ENCODE data around the gene IRF2BPL. TPM values are rescaled to one million over a fixed set of nuclear protein-coding genes. Genes with fewer than 3 reads are reported as not detected.
A peak's percentile ranks its signal among the peaks of the same experiment; 100 is the strongest.

Gene IRF2BPL
- polyA plus RNA-seq, 1 experiment: 17.6 TPM

DNA sequence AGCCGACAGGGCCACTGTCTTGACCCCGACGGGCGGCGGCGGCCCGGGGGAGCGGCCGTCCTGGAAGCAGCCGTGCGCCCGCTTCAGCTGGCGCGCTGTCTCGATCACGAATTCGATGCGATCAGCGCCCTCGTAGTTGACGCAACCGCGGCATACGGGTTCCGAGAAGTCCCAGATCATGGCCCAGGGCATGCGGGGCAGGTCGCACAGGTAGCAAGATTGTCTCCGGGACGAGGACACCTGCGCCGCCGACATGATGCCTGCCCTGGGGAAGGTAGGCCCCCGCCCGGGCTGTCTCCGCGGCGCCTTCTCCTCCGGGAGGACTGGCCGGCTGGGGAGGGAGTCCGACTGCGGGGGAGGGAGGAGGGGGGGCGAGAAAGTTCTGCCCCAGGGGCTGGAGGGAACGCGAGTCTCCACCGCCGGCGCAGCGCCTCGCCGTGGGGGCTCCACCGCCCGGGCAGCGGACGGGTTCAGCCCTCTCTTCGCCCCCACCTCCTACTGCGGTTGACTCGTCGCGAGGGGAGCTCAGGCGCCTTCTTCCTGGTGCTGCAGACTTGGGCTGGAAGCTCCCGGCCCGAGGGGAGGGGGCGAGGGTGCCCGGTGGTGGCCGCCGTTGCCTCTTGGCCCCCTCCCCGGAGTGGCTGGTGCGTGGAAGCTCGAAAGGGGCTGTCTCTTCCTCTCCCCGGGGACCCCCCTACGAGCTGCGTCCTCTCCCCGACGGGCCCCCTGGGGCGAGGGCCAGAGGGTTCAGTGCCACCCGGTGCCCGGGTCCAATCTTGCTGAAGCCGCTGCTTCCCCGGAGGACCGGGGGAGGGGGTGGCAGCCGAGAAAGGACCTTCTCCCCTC lies 747 bp downstream of the IRF2BPL start:
- Histone ChIP-seq H3K36me3 (ENCODE audit: control insufficient read depth, insufficient read depth, low read length) (peaks cover 15% of the 10 kb centered on the region), H3K4me3 (ENCODE audit: low read depth, low read length) (peak overlapping the region; percentile 73), H3K27me3 (ENCODE audit: control insufficient read depth, insufficient read depth, low read length) (no peaks in the 10 kb centered on the region)
- no peak for DNase-seq (ENCODE audit: low read depth)
- ChIA-PET POLR2A (interaction anchor here (0.6 to 0.7 kb wide), 3 partner anchors 72 to 97 kb away, joined by 3 to 4 read pairs (median 3); no protein-coding TSS in a partner anchor), CTCF (interaction anchor here (0.6 to 9.3 kb wide), 19 partner anchors 9 to 152 kb away, joined by 3 to 95 read pairs (median 5); no protein-coding TSS in a partner anchor)
- TF ChIP-seq CTCF (IDR thresholded peaks at IDR 0.05; ENCODE audit: insufficient read depth, low read depth, low read length): peak; percentile 49

DNA sequence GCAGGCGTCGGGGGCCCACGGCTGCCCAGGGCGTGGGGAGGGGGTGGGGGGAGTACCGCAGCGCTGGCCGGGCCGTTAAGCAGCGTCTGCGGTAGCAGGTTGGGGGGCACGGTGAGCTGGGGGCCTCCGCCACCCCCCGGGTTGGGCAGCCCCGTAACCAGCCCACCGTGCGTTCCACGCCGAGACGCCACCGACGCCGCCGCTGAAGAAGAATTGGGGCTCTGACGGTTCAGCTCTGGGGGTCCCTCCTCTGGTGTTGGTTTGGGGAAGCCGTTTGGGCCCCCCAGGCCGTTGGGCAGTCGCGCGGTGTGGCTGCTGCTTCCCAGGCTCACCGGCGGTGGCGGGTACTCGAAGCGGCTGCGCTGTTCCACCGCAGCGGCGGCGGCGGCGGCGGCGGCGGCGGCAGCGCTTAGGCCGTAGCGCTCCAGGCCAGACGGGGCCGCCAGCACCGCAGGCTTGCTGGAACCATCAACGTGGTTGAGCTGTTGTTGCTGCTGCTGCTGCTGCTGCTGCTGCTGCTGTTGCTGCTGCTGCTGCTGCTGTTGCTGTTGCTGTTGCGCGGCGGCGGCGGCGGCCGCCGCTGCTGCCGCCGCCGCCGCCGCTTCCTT lies 1.5 kb downstream of the IRF2BPL start:
- DNase-seq (ENCODE audit: low read depth): no peak
- POLR2A ChIA-PET: interaction anchor here (0.6 to 0.7 kb wide), 2 partner anchors 86 to 294 kb away, joined by 3 read pairs; partner anchors contain the start of genes GSTZ1 and POMT2
- H3K4me3 ChIP-seq (ENCODE audit: low read depth, low read length): peak overlapping the region; percentile 73
- TF ChIP-seq CTCF (IDR thresholded peaks at IDR 0.05; ENCODE audit: insufficient read depth, low read depth, low read length): no peak
- H3K27me3 ChIP-seq (ENCODE audit: control insufficient read depth, insufficient read depth, low read length): no peaks in the 10 kb centered on the region
- H3K36me3 ChIP-seq (ENCODE audit: control insufficient read depth, insufficient read depth, low read length): peaks cover 15% of the 10 kb centered on the region
- CTCF ChIA-PET: interaction anchor here (0.6 to 9.3 kb wide), 13 partner anchors 10 to 123 kb away, joined by 3 to 95 read pairs (median 5); no protein-coding TSS in a partner anchor

DNA sequence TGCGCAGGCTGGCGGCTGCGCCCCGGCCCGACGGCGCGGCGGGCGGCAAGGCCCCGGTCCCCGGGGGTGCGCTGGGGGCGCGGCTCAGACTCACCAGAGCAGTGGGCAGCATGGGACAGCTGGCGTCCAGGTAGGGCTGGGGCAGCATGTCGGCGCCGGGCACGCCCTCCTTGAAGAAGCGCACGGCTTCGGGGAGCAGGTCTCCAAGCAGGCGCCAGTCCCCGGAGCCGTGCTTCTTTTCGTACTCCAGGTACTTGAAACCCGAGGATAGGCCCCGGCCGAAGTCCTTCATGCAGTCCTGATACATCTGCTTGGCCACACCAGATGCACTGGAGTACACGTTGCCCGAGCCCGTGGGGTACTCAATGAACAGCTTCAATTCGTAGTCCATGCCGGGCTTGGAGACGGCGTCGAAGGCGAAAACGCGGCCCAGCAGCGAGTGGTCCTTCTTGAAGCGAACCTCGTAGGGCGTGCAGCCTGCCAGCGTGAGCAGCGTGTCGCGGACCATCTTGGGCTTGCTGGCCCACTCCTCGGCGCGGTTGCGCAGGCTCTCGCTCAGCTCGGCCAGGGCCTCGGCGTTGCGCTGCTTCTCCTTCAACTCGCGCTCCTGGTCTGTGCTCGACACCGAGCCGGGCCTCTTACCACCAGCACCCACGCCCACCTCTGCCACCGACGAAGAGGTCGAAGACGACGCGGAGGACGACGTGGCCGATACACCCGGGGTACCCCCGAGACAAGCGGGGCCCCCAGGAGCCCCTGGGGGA lies 2.2 kb downstream of the IRF2BPL start:
- Histone ChIP-seq H3K4me3 (ENCODE audit: low read depth, low read length) (peak overlapping the region; percentile 73), H3K27me3 (ENCODE audit: control insufficient read depth, insufficient read depth, low read length) (no peaks in the 10 kb centered on the region), H3K36me3 (ENCODE audit: control insufficient read depth, insufficient read depth, low read length) (peaks cover 15% of the 10 kb centered on the region)
- ChIA-PET CTCF (interaction anchor here (0.6 to 9.3 kb wide), 11 partner anchors 18 to 122 kb away, joined by 4 to 95 read pairs (median 5); no protein-coding TSS in a partner anchor), POLR2A (interaction anchor here (0.6 kb wide), 1 partner anchor 294 kb away, joined by 3 read pairs; the partner anchor contains the start of genes GSTZ1 and POMT2)
- DNase-seq (ENCODE audit: low read depth): no peak
- TF ChIP-seq CTCF (IDR thresholded peaks at IDR 0.05; ENCODE audit: insufficient read depth, low read depth, low read length): no peak

- ChIA-PET CTCF (interaction anchor here (0.7 to 9.3 kb wide), 12 partner anchors 19 to 121 kb away, joined by 4 to 95 read pairs (median 6); no protein-coding TSS in a partner anchor), POLR2A (interaction anchor here (0.6 kb wide), 1 partner anchor 15 kb away, joined by 3 read pairs; no protein-coding TSS in a partner anchor)
These were observed 2.8 kb downstream of the IRF2BPL start for GRCh38 chr14:77025744-77026165.

More at GRCh38 chr14:77025744-77026165, 2.8 kb downstream of the IRF2BPL start:
- no peaks in the 10 kb centered on the region for H3K27me3 ChIP-seq (ENCODE audit: control insufficient read depth, insufficient read depth, low read length)
- no peak for TF ChIP-seq CTCF (IDR thresholded peaks at IDR 0.05; ENCODE audit: insufficient read depth, low read depth, low read length)
- DNase-seq (ENCODE audit: low read depth): no peak
- peak overlapping the region; percentile 73 for H3K4me3 ChIP-seq (ENCODE audit: low read depth, low read length)
- H3K36me3 ChIP-seq (ENCODE audit: control insufficient read depth, insufficient read depth, low read length): peaks cover 15% of the 10 kb centered on the region
